ENCODE measurements around the gene TCAF1. TPM values are rescaled to one million over a fixed set of nuclear protein-coding genes. Genes with fewer than 3 reads are reported as not detected.

TCAF1 gene
- total RNA-seq, 1 experiment from 2014 or later = 58.4 TPM

DNA sequence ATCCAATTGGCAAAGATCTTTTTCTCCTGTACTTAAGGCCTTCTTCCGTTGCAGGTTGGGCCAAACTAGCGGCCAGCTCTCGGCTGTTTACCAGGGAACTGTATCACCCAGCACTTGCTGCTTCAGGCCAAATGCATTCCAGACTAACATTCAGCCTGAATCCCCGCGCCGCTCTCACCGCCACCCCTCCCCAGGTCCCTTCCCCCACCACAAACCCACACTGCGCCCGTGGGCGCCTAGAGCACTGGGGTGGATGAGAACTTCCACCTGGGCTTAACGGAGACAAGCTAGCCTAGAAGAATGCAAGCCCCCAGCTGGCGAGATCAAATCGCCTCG, 676 bp downstream of the TCAF1 start:
- TF ChIP-seq POLR2AphosphoS5 (IDR thresholded peaks at IDR 0.05; ENCODE audit: low read depth, low read length) (no peak), SRF (IDR thresholded peaks at IDR 0.05; ENCODE audit: low read depth) (no peak)
- TF ChIP-seq, protein P1, sequence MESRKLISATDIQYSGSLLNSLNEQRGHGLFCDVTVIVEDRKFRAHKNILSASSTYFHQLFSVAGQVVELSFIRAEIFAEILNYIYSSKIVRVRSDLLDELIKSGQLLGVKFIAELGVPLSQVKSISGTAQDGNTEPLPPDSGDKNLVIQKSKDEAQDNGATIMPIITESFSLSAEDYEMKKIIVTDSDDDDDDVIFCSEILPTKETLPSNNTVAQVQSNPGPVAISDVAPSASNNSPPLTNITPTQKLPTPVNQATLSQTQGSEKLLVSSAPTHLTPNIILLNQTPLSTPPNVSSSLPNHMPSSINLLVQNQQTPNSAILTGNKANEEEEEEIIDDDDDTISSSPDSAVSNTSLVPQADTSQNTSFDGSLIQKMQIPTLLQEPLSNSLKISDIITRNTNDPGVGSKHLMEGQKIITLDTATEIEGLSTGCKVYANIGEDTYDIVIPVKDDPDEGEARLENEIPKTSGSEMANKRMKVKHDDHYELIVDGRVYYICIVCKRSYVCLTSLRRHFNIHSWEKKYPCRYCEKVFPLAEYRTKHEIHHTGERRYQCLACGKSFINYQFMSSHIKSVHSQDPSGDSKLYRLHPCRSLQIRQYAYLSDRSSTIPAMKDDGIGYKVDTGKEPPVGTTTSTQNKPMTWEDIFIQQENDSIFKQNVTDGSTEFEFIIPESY (IDR thresholded peaks at IDR 0.05; ENCODE audit: extremely low read depth, insufficient replicate concordance, low read length) = no peak
- H3K79me2 ChIP-seq (ENCODE audit: insufficient read depth, low read length) = peaks cover 51% of the 10 kb centered on the region
- peak overlapping the region; percentile 89 for H3K9ac ChIP-seq (ENCODE audit: low read length)
- H3K27ac ChIP-seq (ENCODE audit: low read depth, low read length) = peak overlapping the region; percentile 83
- intact Hi-C loops (cut with micrococcal nuclease) = loop anchor here (5.0 to 10.0 kb wide), 2 partner anchors 124 to 226 kb away; no protein-coding TSS in a partner anchor
- peak overlapping the region; percentile 86 to 91 for H3K4me3 ChIP-seq (replicated peaks in 1 of 2; ENCODE audit: low read depth in 1 of 2, low read length in 2 of 2)
- RAD21 ChIA-PET (ENCODE audit: low non-redundant PET in 1 of 2, low total read pairs in 2 of 2, uncharacterized antibody in 2 of 2, unreplicated experiment in 2 of 2) = interaction anchor here in 1 of 2 experiments (0.6 kb wide), 1 partner anchor 9 kb away, joined by 3 read pairs; no protein-coding TSS in a partner anchor
- no peaks in the 10 kb centered on the region for H3K9me2 ChIP-seq (ENCODE audit: insufficient read depth)
- H3K27me3 ChIP-seq (ENCODE audit: insufficient read depth, low read length) = no peaks in the 10 kb centered on the region
- no peaks in the 10 kb centered on the region for H4K20me1 ChIP-seq (ENCODE audit: insufficient read depth)
- H3K9me3 ChIP-seq (ENCODE audit: control insufficient read depth in 1 of 2, insufficient read depth in 1 of 2, low read depth in 1 of 2, low read length in 2 of 2) = no peaks in the 10 kb centered on the region
- POLR2A ChIA-PET = interaction anchor here (1.6 to 1.8 kb wide), 2 partner anchors 9 to 10 kb away, joined by 8 to 10 read pairs; no protein-coding TSS in a partner anchor
- CTCF ChIA-PET = interaction anchor here (0.8 to 2.3 kb wide), 7 partner anchors 8 to 227 kb away, joined by 3 to 28 read pairs (median 4); no protein-coding TSS in a partner anchor
- ATAC-seq (peak; percentile 32), DNase-seq (ENCODE audit: low read depth, low spot score) (no peak)
- H3K4me2 ChIP-seq (ENCODE audit: low read length) = peak overlapping the region; percentile 92
- H2AFZ ChIP-seq (ENCODE audit: low read depth, low read length, poor library complexity, severe bottlenecking) = no peak overlapping the region
- H3K36me3 ChIP-seq (ENCODE audit: control insufficient read depth in 1 of 2, insufficient read depth in 2 of 2, low read length in 2 of 2) = no peaks in the 10 kb centered on the region
- BruUV-seq (replicated peaks) = no TSS peak
- H3K4me1 ChIP-seq (ENCODE audit: control insufficient read depth in 1 of 2, insufficient read depth in 2 of 2, low read length in 2 of 2) = peaks cover 8 to 18% of the 10 kb centered on the region in 2 experiments

DNA sequence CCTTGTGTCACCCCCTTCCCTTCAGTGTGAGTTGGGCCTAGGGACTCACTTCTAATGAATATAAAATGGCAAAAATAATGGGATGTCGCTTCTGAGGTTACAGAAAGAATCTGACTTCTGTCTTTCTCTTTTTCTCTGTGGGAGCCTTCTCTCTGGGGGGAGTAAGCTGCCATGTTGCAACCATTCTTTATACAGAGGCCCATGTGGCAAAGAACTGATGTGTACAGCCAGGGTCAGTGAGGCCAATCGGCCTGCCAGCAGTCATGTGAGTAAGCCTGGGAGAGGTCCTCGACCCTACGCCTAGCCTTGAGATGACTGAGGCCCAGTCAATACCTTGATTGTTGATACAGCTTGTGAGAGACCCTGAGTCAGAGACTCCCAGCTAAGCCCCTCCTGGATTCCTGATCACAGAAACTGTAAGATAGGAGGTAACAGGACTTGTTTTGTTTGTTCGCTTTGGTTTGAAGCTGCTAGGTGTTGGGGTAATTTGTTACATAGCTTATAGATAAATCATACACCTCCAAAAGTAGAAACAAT, 1.7 kb downstream of the TCAF1 start:
- peak overlapping the region; percentile 92 for H3K4me2 ChIP-seq (ENCODE audit: low read length)
- peak overlapping the region; percentile 83; the same call in 1 of the 2 replicates for H3K27ac ChIP-seq (ENCODE audit: low read depth, low read length)
- H3K4me3 ChIP-seq (replicated peaks in 1 of 2; ENCODE audit: low read depth in 1 of 2, low read length in 2 of 2) = peak overlapping the region; percentile 86 to 91
- intact Hi-C loops (cut with micrococcal nuclease) = loop anchor here (5.0 to 10.0 kb wide), 2 partner anchors 125 to 227 kb away; no protein-coding TSS in a partner anchor
- no TSS peak for BruUV-seq (replicated peaks)
- no peaks in the 10 kb centered on the region for H4K20me1 ChIP-seq (ENCODE audit: insufficient read depth)
- H3K36me3 ChIP-seq (ENCODE audit: control insufficient read depth in 1 of 2, insufficient read depth in 2 of 2, low read length in 2 of 2) = no peaks in the 10 kb centered on the region
- peak overlapping the region; percentile 89 for H3K9ac ChIP-seq (ENCODE audit: low read length)
- ATAC-seq = no peak
- no peaks in the 10 kb centered on the region for H3K9me3 ChIP-seq (ENCODE audit: control insufficient read depth in 1 of 2, insufficient read depth in 1 of 2, low read depth in 1 of 2, low read length in 2 of 2)
- RAD21 ChIA-PET (ENCODE audit: low non-redundant PET in 1 of 2, low total read pairs in 2 of 2, uncharacterized antibody in 2 of 2, unreplicated experiment in 2 of 2) = no interaction called here
- no peaks in the 10 kb centered on the region for H3K9me2 ChIP-seq (ENCODE audit: insufficient read depth)
- peaks cover 61% of the 10 kb centered on the region for H3K79me2 ChIP-seq (ENCODE audit: insufficient read depth, low read length)
- no peaks in the 10 kb centered on the region for H3K27me3 ChIP-seq (ENCODE audit: insufficient read depth, low read length)
- H3K4me1 ChIP-seq (ENCODE audit: control insufficient read depth in 1 of 2, insufficient read depth in 2 of 2, low read length in 2 of 2) = peaks cover 8 to 18% of the 10 kb centered on the region in 2 experiments
- no peak overlapping the region for H2AFZ ChIP-seq (ENCODE audit: low read depth, low read length, poor library complexity, severe bottlenecking)
- DNase-seq (ENCODE audit: low read depth, low spot score) = no peak
- POLR2A ChIA-PET = no interaction called here
- CTCF ChIA-PET = no interaction called here
- TF ChIP-seq EZH2phosphoT487 (IDR thresholded peaks at IDR 0.05; ENCODE audit: borderline replicate concordance) (no peak), POLR2AphosphoS5 (IDR thresholded peaks at IDR 0.05; ENCODE audit: low read depth, low read length) (no peak), CBX3 (IDR thresholded peaks at IDR 0.05; ENCODE audit: low read depth) (no peak), CEBPB (IDR thresholded peaks at IDR 0.05; ENCODE audit: low read depth) (no peak), SRF (IDR thresholded peaks at IDR 0.05; ENCODE audit: low read depth) (no peak)
- TF ChIP-seq, protein P2, sequence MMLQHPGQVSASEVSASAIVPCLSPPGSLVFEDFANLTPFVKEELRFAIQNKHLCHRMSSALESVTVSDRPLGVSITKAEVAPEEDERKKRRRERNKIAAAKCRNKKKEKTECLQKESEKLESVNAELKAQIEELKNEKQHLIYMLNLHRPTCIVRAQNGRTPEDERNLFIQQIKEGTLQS (IDR thresholded peaks at IDR 0.05) = no peak
